Loucy (cell line): Measurements from ENCODE around the gene BEND7.

Experiments
- H2AFZ ChIP-seq: fragments of 200-600 bp; sonication (generic); 2 replicates; pipeline ENCODE4 v1.6.0; 2016; ENCODE audit warnings: antibody characterized with exemption, mild to moderate bottlenecking, low read length, moderate library complexity
- H3F3A ChIP-seq: fragments of 200-600 bp; 2 replicates; pipeline ENCODE4 v1.6.0; 2016; ENCODE audit warnings: antibody characterized with exemption, low read depth, mild to moderate bottlenecking
- H3K27me3 ChIP-seq: fragments of 200-600 bp; sonication (generic); 2 replicates; pipeline ENCODE4 v1.6.1; 2014; ENCODE audit warnings: low read length, mild to moderate bottlenecking; ENCODE audit not compliant: insufficient read depth, poor library complexity, severe bottlenecking
- H3K36me3 ChIP-seq: fragments of 200-600 bp; sonication (generic); 2 replicates; pipeline ENCODE4 v1.6.1; 2016; ENCODE audit warnings: low read length; ENCODE audit not compliant: insufficient read depth
- H3K4me1 ChIP-seq: fragments of 200-600 bp; sonication (generic); 2 replicates; pipeline ENCODE4 v1.5.1; 2014; ENCODE audit warnings: low read length, mild to moderate bottlenecking; ENCODE audit not compliant: insufficient read depth, poor library complexity, severe bottlenecking
- H3K4me2 ChIP-seq: fragments of 200-600 bp; sonication (generic); 2 replicates; pipeline ENCODE4 v1.6.0; 2014; ENCODE audit warnings: antibody characterized with exemption, low read length, low read depth, mild to moderate bottlenecking; ENCODE audit not compliant: poor library complexity, severe bottlenecking
- H3K4me3 ChIP-seq: fragments of 200-600 bp; sonication (generic); 2 replicates; pipeline ENCODE4 v1.5.1; 2014; ENCODE audit warnings: low read length, mild to moderate bottlenecking, mixed read lengths; ENCODE audit not compliant: poor library complexity, severe bottlenecking
- H3K79me2 ChIP-seq: fragments of 200-600 bp; sonication (generic); 2 replicates; pipeline ENCODE4 v1.6.1; 2014; ENCODE audit warnings: low read length; ENCODE audit not compliant: insufficient read depth
- H3K9ac ChIP-seq: fragments of 200-600 bp; sonication (generic); 2 replicates; pipeline ENCODE4 v1.6.0; 2014; ENCODE audit warnings: mild to moderate bottlenecking, low read depth, low read length, moderate library complexity; ENCODE audit not compliant: poor library complexity, severe bottlenecking
- H3K9me2 ChIP-seq: fragments of 200-600 bp; sonication (generic); replicated peaks from 2 replicates; pipeline ENCODE4 v1.6.1; 2016; ENCODE audit warnings: low read depth, low read length, mixed read lengths
- H3K9me3 ChIP-seq: fragments of 200-600 bp; sonication (generic); 2 replicates; pipeline ENCODE4 v1.6.1; 2014; ENCODE audit warnings: mild to moderate bottlenecking, antibody characterized with exemption, low read length, low read depth; ENCODE audit not compliant: insufficient read depth
- H4K20me1 ChIP-seq: fragments of 200-600 bp; sonication (generic); 2 replicates; pipeline ENCODE4 v1.6.0; 2014; ENCODE audit warnings: antibody characterized with exemption, low read length, mild to moderate bottlenecking; ENCODE audit not compliant: insufficient read depth, poor library complexity, severe bottlenecking
- CTCF ChIP-seq: fragments of 200-600 bp; sonication (generic); conservative IDR thresholded peaks from 2 replicates; pipeline ENCODE4 v1.5.1; 2014; ENCODE audit warnings: mild to moderate bottlenecking, antibody characterized with exemption, low read length
- EZH2phosphoT487 ChIP-seq: fragments of 200-600 bp; IDR thresholded peaks from 2 replicates; pipeline ENCODE4 v1.6.1; 2018; ENCODE audit warnings: antibody characterized with exemption, mild to moderate bottlenecking, moderate library complexity, borderline replicate concordance

The BEND7 gene

GRCh38 chr10:13396369-13396768, 132.4 kb downstream of the BEND7 start:
- no peak for TF ChIP-seq EZH2phosphoT487
- no peak for TF ChIP-seq CTCF
- no peak overlapping the region for H2AFZ ChIP-seq

GRCh38 chr10:13395540-13395939, 133.3 kb downstream of the BEND7 start:
- H3K9ac ChIP-seq: no peak overlapping the region
- H3K36me3 ChIP-seq: no peaks in the 10 kb centered on the region
- H3K27me3 ChIP-seq: no peaks in the 10 kb centered on the region
- H3K4me2 ChIP-seq: no peak overlapping the region
- H3K79me2 ChIP-seq: no peaks in the 10 kb centered on the region
- no peak for TF ChIP-seq CTCF
- TF ChIP-seq EZH2phosphoT487: no peak
- H3K9me3 ChIP-seq: no peaks in the 10 kb centered on the region
- no peak overlapping the region for H3K4me3 ChIP-seq
- H4K20me1 ChIP-seq: no peaks in the 10 kb centered on the region
- no peaks in the 10 kb centered on the region for H3K4me1 ChIP-seq
- H2AFZ ChIP-seq: no peak overlapping the region
- no peaks in the 10 kb centered on the region for H3F3A ChIP-seq
- H3K9me2 ChIP-seq: no peaks in the 10 kb centered on the region

More at GRCh38 chr10:13396369-13396768, 132.4 kb downstream of the BEND7 start:
- H3K9me3 ChIP-seq: no peaks in the 10 kb centered on the region
- no peaks in the 10 kb centered on the region for H3F3A ChIP-seq
- H3K36me3 ChIP-seq: no peaks in the 10 kb centered on the region
- no peak overlapping the region for H3K9ac ChIP-seq
- no peaks in the 10 kb centered on the region for H3K79me2 ChIP-seq
- no peak overlapping the region for H3K4me2 ChIP-seq
- no peaks in the 10 kb centered on the region for H3K27me3 ChIP-seq
- no peaks in the 10 kb centered on the region for H4K20me1 ChIP-seq
- H3K9me2 ChIP-seq: no peaks in the 10 kb centered on the region
- no peaks in the 10 kb centered on the region for H3K4me1 ChIP-seq
- no peak overlapping the region for H3K4me3 ChIP-seq

- Histone ChIP-seq H3K9me3 (no peaks in the 10 kb centered on the region), H3K9ac (no peak overlapping the region), H3K9me2 (no peaks in the 10 kb centered on the region), H3K79me2 (no peaks in the 10 kb centered on the region), H3F3A (no peaks in the 10 kb centered on the region), H3K4me2 (no peak overlapping the region), H3K4me3 (no peak overlapping the region), H4K20me1 (no peaks in the 10 kb centered on the region), H3K27me3 (no peaks in the 10 kb centered on the region), H2AFZ (no peak overlapping the region), H3K4me1 (no peaks in the 10 kb centered on the region), H3K36me3 (no peaks in the 10 kb centered on the region)
- TF ChIP-seq CTCF (no peak), EZH2phosphoT487 (no peak)
Observed at GRCh38 chr10:13393640-13394039, 135.2 kb downstream of the BEND7 start.
